CD1c-positive myeloid dendritic cell (primary cell): ENCODE data around the gene SDCCAG8.

Experiments
- DNase-seq: peaks from one replicate; pipeline ENCODE4 v3.0.0-alpha.2; 2016; ENCODE audit errors: extremely low spot score

The SDCCAG8 gene

DNA sequence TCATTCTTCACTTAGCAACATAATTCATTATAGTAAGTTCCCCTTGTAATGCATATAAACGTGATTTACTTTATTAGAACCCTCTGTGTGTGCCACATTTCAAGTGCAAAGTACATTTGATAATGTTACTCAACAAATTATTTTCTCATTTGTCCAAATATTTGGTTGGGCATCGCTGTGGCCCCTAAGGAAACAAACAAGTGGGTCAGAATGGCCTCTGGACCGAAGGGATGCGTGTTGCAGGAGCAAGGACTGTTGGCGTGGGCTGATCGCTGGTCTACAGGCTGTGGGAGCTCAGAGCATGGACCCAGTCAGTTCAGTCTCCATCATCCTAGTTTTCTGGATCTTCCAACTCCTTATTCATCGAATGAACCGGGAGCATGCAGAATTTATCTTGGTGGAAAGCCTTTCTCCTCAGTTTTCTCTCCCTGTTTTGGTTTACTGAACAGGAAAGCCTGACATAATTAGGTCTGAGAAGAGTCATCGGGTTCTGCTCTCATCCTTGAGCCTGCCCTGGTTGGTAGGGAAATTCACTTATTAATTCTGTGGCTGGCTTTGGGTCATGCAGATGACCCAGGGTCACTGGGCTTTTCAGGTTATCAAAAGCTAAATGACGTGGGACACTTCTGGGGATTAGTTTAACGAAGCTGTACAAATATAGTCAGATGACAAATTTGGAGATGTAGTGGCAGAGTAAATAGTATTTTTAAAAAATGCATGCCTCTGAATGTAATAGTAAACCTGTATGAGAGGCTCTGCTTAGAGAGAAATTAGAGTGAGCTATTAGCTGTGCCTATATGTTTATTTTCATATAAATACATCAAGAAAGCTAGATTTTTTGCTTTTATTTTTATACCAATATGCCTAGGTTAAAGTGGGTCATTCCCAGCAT lies 200.2 kb downstream of the SDCCAG8 start:
- no peak for DNase-seq

DNA sequence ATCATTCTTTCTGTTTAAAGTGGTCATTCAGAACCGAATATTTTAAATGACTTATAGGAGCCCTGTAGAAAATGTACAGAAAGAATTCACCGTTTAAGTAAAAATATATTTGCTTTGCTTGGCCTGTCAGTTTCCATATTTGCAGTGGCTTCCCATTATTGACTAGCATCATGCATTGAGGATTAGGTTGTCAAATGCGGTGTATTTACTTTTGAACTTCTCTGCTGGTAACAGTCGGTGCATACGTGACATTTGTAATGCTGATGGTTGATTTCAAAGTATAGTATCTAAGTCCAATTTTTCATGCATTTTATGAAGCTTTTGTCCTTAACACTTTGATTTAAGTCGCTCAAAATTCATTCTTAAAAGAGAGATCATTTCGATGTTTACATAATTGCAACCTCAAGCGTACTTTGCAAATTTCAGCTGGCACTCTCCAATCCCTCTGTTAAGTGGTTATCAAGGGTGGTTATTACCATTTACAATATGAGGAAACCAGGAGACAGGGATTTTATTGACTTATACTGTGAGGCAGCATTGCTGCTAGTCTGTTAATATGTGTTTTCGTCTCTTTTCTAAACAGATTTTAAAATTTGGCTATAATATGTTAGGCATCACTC lies 201.6 kb downstream of the SDCCAG8 start:
- no peak for DNase-seq

DNA sequence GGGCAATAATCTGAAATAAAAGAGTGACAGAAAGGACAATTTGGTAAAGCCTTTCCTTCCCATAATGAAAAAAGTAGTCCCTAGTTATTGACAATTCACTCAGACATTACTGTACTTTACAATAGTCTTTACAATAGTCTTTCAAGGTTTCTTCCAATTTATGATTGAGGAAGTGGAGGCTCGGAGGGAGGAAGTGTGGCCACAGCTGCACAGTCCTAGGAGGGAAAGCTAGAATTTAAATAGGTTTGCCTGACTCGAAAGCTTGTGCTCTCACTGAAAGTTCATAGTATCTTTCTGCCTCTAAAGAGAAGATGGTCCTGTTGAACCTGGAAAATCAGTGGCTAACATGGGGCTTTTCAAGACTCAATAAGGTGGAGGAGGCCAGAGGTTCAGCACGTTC lies 203.2 kb downstream of the SDCCAG8 start:
- peak; percentile 42 for DNase-seq

- no peak for DNase-seq
Measured at GRCh38 chr1:243461700-243462099, 205.9 kb downstream of the SDCCAG8 start.

DNA sequence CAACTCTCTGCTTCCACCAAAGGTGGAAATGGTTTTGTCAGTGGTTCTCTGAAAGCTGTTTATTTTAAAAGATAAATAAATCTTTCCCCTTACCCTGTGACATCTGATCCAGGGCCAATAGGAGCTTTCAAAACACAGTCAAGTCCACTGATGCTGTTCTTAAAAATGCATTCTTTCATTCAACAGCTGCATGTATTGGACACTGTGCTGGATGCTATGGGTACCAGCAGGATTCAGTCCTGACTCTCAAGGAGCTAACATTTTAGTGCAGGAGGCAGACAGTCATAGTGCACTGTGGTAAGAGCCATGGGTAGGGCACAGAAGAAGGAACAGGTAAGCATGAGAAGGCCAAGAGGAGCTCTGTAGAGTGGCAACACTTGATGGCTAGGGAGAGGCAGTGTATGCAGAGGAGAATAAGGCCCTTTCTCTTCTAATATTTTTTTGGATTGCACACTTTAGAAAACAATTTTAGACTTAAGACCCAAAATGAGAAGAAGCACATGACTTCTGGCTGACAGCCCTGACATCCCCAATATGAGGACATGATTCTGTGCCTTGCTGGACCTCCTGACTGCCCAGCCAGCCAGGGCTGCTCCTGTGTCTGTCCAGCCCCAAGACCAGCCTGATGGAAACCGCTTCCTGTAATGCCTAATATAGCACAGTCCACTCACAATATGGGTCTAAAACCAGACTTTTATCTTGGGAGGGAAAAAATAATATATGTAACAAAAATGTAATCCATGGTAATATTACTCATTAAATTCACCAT lies 207.3 kb downstream of the SDCCAG8 start:
- DNase-seq = no peak

- DNase-seq = no peak
Measured at GRCh38 chr1:243465081-243465480, 209.2 kb downstream of the SDCCAG8 start.

DNA sequence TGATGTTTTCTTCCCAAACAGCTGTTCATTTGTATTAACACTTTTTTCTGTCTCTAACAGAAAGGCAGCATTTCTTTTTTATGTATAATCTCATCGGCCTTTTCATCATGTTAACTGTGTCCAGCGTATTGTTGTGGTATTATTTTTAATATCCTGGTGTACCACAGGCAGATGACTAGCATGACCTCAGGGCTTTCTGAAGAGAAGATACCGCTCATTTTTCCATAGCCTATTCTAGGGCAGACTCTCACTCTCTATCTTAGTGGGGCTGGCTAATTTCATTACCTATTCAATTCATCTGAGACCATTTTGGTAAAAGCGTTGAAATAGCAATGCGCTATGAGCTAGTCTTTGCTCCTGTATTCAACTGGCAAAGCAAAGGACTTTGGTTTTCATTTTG lies 209.9 kb downstream of the SDCCAG8 start:
- DNase-seq = no peak

GRCh38 chr1:243469497-243469896 lies 213.7 kb downstream of the SDCCAG8 start:
- DNase-seq = no peak

- no peak for DNase-seq
Measured at GRCh38 chr1:243470502-243470901, 214.7 kb downstream of the SDCCAG8 start.

DNA sequence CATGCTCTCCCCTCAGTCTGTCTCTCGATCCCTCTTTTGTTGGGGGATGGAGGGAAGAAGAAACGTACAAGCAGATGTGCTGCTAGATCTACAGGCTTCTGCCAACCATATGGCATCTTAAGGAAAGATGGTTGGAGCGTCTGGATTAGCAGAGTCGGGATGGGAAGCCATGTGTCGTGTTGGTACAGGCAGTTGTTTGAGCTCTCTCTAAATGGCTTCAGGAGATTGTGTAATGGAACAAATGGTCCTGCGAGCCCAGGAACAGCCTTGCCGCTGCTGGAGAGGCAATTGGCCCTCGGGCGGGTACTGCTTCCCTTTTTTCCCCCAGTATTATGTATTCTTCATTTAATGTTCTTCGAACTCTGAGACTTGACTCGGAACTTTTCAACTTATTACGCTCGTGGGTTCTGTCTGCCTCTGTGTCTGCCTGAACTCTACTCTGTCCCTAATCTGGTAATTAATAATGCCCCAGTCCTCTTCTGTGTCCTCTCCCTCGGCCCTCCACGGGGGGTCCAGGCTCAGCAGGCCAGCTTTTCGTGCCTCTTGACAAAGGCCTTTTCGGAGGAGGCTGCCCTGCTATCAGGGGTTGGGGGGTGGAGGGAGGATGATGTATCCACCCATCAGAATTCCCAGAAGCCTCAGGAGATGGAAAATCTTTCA lies 215.3 kb downstream of the SDCCAG8 start:
- peak; percentile 54 for DNase-seq

DNA sequence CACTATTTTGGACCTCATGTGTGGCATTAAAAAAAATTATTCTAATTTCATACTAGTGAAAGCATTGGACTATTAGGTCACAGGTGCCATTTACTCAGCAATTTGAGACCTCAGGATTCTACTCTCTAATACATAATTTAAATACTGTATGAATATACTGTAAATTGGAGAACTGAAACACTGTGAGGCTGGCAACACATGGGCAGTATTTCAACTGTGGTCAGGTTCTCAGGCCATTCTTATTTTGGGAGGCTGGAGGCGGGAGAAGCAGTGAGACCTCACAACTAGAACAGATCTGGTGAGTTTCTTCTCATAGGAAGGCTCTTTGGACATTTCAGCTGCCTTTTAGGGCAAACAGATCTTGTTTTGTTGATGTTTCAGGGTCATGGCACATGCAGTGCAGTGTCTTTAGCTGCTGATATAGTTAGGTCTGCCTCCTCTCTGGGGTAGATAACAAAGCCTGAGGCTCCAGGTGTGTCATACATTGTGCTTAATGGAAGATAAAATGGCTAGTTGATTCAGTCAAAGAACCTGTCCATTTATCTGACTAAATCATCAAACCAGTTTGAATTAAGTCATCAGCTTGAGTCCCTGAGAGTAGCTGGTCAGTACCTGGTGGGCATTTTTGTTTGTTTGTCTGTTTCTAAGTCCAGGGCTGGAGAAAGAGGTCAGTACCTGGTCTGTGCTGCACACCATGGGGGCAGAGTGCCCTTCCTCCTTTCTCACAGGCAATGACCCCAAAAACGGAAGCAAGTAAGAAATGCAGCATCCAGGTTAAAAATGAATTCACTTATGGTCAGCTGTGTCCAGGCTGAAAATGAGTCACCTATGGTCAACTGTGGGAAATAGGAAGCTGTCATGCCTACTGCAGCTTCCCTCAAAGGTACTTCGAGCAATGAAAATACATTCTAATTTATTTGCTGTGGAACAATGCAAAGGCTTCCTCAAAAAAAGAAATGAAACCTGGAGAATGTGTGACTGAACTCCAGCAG lies 216.2 kb downstream of the SDCCAG8 start:
- peak; percentile 87 for DNase-seq

DNA sequence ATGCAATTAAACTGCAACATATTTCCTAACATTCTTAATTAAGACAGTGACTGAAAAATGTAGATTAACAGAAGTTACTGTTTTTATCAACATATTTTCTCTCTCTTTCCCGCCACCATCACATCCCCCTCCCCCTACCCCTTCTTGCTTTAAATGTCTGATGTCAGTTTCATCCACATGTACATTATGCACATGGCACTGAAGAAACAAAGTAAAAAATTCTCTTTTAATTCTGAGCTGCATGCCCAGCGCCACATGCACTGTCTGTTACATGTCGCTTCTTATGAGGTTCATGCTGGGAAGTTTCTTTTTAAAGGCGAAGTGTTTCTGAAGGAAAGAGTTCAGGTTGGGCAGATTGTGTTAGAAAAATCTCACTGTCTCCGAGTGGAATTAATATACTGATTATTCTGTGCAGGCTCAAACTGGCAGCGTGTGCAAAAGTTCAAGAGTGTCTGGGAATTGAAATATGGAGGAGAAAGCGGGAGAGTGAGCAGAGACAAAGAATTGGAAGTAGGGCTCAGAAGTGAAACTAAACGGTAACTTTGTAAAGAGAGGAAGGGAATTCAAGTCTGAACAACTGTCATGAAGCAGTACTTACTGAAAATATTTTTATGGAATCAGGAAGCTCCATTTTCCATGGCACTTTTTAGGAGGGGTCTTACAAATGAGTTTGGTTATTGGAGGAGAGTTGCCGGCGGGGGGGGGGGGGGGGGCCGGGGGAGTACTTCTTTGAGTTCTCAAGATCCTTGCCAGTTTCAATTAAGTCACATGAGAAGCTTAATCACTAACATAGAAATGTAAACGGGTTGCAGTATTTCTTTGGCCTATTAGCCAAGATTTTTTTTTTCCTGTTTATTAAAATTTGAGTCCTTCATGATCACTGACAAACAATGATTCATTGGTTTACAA lies 217.6 kb downstream of the SDCCAG8 start:
- peak; percentile 22 for DNase-seq

DNA sequence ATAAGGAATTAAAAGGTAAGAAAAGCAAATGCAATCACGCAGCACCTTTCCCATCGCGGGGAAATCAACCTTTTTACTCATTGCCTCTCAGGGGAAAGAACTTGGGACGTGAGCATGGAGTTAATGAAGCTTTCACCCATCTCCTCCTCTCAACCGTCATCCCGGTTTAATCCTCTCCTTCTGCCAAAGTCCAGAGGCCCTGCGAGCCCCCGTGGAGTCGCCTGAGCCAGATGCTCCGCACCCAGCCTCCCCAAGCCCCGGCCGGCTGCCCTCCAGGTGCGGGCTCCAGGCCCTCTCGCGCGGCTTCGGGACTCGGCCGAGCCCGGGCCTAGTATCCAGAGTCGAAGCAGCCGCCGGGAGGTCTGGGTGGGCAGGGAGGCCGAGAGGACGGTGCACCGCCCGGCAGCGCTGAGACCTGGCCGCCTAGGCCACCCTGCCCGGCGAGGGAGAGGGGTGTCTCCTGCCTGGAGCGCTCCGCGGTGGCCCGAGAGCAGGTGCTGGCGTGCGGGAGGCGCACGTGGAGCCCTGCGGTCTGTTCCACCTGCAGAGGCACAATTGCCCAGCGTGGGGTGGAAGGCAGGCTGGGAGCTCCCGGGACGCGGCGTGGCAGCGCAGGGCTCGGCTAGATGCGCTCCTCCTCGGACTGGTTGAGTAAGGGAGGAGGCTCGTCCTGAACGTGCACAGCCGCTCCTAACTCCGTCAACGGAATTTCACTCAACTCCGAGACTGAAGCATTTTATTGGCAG lies 218.5 kb downstream of the SDCCAG8 start:
- DNase-seq = no peak

- no peak for DNase-seq
Measured at GRCh38 chr1:243474906-243475305, 219.1 kb downstream of the SDCCAG8 start.

DNA sequence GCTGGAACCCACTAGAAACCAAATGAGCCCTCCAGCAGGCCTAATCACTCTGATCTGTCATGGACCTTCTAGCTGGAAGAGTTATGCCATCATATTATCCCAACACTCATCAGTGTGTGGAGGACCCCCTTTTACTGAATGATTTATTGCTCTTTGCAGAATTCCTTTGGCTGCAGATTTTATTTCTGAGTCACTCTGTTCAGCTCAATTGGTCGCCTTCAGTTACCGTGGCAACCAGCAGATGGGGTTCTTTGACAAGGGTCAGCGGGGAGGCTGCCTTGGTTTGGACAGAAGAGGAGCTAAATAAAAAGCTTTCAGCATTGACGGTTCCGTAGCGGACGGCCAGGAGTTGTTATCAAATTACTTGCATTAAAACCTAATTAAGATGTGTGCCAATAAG lies 220.1 kb downstream of the SDCCAG8 start:
- DNase-seq = no peak

- DNase-seq = peak; percentile 51
Measured at GRCh38 chr1:243477731-243478290, 222.0 kb downstream of the SDCCAG8 start.

- no peak for DNase-seq
Measured at GRCh38 chr1:243481101-243481500, 225.3 kb downstream of the SDCCAG8 start.

- DNase-seq = no peak
Measured at GRCh38 chr1:243482141-243483022, 226.5 kb downstream of the SDCCAG8 start.
